Tibial nerve (tissue), 4 donors: Measurements from ENCODE around the gene ATP1A2. TPM values are rescaled to one million over a fixed set of nuclear protein-coding genes. Genes with fewer than 3 reads are reported as not detected.

Experiments
- DNase-seq, 2 donors: peaks; one replicate each; pipeline ENCODE4 v3.0.0-alpha.2; 2019; ENCODE audit warnings: low spot score in 2 of 2
- H3K27ac ChIP-seq, 4 donors: fragments of 200-600 bp; sonication (generic) in 3 of 4; one replicate each; pipeline ENCODE4 v1.5.1; 2017 to 2019; ENCODE audit warnings: mild to moderate bottlenecking in 1 of 4
- H3K27me3 ChIP-seq, 2 donors: fragments of 200-600 bp; sonication (generic) in 1 of 2; one replicate each; pipeline versions ENCODE4 v1.5.1 to v1.6.0; 2017 to 2019
- H3K36me3 ChIP-seq, 3 donors: fragments of 200-600 bp; sonication (generic); one replicate each; pipeline ENCODE4 v1.5.1; 2018 to 2019
- H3K4me1 ChIP-seq, 4 donors: fragments of 200-600 bp; sonication (generic) in 3 of 4; one replicate each; pipeline ENCODE4 v1.5.1; 2017 to 2019
- H3K4me3 ChIP-seq, 4 donors: fragments of 200-600 bp; sonication (generic) in 3 of 4; one replicate each; pipeline ENCODE4 v1.5.1; 2017 to 2019; ENCODE audit warnings: mild to moderate bottlenecking in 1 of 4, moderate library complexity in 1 of 4
- H3K9me3 ChIP-seq, 4 donors: fragments of 200-600 bp; sonication (generic) in 3 of 4; one replicate each; pipeline ENCODE4 v1.5.1; 2017 to 2019
- EP300 ChIP-seq, 2 donors: sonication (generic); formaldehyde crosslinking; IDR thresholded peaks; one replicate each; pipeline ENCODE4 v1.6.1; 2017; ENCODE audit warnings: antibody characterized with exemption in 2 of 2, mild to moderate bottlenecking in 1 of 2
- POLR2A ChIP-seq, 2 donors: fragments of 450-650 bp; IDR thresholded peaks; one replicate each; pipeline ENCODE4 v1.6.1; 2017; ENCODE audit warnings: antibody characterized with exemption in 2 of 2, mild to moderate bottlenecking in 2 of 2, moderate library complexity in 2 of 2
- WGBS, 2 donors: methylation state at CpG; one replicate each; pipeline ENCODE4 v1.1.5; 2018; 5-methylcytosine and 5-hydroxymethylcytosine counted together
- total RNA-seq, 4 donors: library from RNA; depleted of rRNA; stranded (reverse); fragments of >200 nt; gene quantifications; one replicate each; pipeline ENCODE4 v1.1.0, GENCODE V29; 2016
- TF ChIP-seq, protein P1 (sequence below), 5 experiments: fragments of 200-600 bp in 3 of 5; fragments of 450-650 bp in 2 of 5; sonication (generic) in 3 of 5; IDR thresholded peaks; one replicate each; pipeline ENCODE4 v1.5.1; 2016 to 2019; ENCODE audit warnings: antibody characterized with exemption in 5 of 5, mild to moderate bottlenecking in 3 of 5, moderate library complexity in 2 of 5

ATP1A2 gene
- total RNA-seq, 4 donors from 2014 or later = 173 to 211 (median 201) TPM

DNA sequence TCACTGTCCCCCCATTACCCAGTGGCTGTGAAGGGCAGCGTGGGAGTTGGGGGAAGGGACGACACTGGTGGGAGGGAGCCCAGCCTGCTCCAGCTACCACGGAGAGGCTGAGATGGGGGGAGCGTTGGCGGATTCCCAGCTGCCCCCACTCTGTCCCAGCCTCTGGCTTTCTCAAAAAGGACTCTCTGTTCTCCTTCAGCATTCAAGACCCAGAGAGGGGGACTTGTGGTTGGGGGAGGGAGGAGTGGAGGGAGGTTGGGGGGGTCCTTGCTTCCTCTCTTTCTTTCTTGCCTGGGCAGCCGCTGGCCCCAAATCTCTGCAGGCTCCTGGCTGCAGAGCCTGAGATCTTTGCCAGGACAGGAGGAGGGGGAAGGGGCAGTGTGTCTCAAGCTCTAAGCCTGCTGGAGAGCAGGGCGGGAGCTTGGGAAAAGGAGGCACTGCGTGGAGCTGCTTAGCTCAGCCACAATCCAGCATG lies 2.2 kb downstream of the ATP1A2 start:
- 19 to 22% methylated on average over 7 to 8 of the region's 8 CpGs for WGBS, 2 donors

DNA sequence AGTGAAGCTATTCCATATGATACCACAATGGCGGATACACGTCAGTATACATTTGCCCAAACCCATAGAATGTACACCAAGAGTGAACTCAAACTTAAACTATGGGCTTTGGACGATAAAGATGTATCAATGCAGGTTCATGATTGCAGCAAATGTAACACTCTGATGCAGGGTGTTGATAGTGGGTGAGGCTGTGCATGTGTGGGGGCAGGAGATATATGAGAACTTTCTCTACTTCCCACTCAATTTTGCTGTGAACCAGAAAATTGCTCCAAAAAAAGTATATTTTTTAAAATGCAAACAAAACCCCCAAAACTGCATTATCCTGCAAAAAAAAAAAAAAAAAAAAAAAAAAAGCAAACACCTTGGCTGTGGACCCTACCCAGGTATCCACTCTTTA lies 3.4 kb downstream of the ATP1A2 start:
- peak overlapping the region in 1 of 4 donors; percentile 58 for H3K4me3 ChIP-seq
- TF ChIP-seq, protein P1, sequence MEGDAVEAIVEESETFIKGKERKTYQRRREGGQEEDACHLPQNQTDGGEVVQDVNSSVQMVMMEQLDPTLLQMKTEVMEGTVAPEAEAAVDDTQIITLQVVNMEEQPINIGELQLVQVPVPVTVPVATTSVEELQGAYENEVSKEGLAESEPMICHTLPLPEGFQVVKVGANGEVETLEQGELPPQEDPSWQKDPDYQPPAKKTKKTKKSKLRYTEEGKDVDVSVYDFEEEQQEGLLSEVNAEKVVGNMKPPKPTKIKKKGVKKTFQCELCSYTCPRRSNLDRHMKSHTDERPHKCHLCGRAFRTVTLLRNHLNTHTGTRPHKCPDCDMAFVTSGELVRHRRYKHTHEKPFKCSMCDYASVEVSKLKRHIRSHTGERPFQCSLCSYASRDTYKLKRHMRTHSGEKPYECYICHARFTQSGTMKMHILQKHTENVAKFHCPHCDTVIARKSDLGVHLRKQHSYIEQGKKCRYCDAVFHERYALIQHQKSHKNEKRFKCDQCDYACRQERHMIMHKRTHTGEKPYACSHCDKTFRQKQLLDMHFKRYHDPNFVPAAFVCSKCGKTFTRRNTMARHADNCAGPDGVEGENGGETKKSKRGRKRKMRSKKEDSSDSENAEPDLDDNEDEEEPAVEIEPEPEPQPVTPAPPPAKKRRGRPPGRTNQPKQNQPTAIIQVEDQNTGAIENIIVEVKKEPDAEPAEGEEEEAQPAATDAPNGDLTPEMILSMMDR (IDR thresholded peaks at IDR 0.05) = no peak
- TF ChIP-seq EP300 (IDR thresholded peaks at IDR 0.05) (no peak), POLR2A (IDR thresholded peaks at IDR 0.05) (no peak)
- WGBS, 2 donors = 79 to 81% methylated on average over 3 of the region's 3 CpGs
- peaks cover 0 to 20% (median 0%) of the 10 kb centered on the region in 3 donors for H3K36me3 ChIP-seq
- H3K27ac ChIP-seq = peak overlapping the region in 3 of 4 donors; percentile 47 to 94 (median 84)
- peaks cover 0 to 67% (median 20%) of the 10 kb centered on the region in 4 donors for H3K4me1 ChIP-seq
- H3K9me3 ChIP-seq = no peaks in the 10 kb centered on the region
- H3K27me3 ChIP-seq = no peaks in the 10 kb centered on the region
- DNase-seq = no peak

More for the DNA sequence above, 2.2 kb downstream of the ATP1A2 start:
- DNase-seq = peak; percentile 35 to 41
- Histone ChIP-seq H3K9me3 (no peaks in the 10 kb centered on the region), H3K27me3 (no peaks in the 10 kb centered on the region), H3K27ac (peak overlapping the region; percentile 47 to 94 (median 80)), H3K36me3 (peaks cover 0 to 11% (median 0%) of the 10 kb centered on the region in 3 donors), H3K4me1 (peaks cover 0 to 66% (median 17%) of the 10 kb centered on the region in 4 donors), H3K4me3 (peak overlapping the region; percentile 36 to 58 (median 40))
- TF ChIP-seq, protein P1 (IDR thresholded peaks at IDR 0.05) = no peak
- no peak for TF ChIP-seq POLR2A (IDR thresholded peaks at IDR 0.05)
- TF ChIP-seq EP300 (IDR thresholded peaks at IDR 0.05) = peak in 1 of 2 donors; percentile 85

DNA sequence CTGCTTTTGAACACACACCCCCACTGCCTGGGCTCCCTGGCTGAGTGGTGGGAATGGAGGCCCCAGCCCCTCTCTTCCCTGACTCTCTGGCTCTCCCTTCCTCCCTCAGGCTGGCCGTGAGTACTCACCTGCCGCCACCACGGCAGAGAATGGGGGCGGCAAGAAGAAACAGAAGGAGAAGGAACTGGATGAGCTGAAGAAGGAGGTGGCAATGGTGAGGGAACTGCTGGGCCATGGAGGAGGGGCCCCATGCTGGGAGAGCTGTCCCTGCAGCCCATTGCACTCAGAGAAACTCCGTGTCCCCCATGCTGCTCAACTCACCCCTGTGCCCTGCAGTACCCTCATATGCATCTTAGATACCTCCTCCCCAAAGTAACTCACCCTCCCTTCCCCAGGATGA lies 5.2 kb downstream of the ATP1A2 start:
- no peak for DNase-seq
- peak overlapping the region; percentile 28 to 94 (median 57) for H3K27ac ChIP-seq

DNA sequence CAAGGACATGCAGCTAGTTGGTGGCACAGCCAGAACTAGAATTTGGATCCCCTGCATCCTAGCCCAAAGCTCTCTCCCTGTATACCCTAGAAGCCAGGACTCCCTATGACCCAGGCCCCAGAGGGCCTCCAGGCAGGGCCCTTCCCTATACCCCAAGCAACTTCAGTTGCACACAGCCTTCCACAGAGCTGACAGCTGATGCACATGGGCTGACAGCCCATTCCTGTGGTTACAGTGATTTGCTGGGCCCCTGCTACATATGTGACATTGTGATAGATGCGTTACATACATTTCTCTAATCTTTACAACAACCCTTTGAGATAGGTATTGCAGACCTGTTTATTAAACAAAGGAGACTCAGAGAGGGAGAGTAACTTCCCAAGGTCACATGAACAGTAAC lies 5.8 kb downstream of the ATP1A2 start:
- no peaks in the 10 kb centered on the region for H3K9me3 ChIP-seq
- DNase-seq = no peak
- peaks cover 0 to 75% (median 29%) of the 10 kb centered on the region in 4 donors for H3K4me1 ChIP-seq
- 86 to 100% methylated on average over 1 of the region's 1 CpG for WGBS, 2 donors
- TF ChIP-seq EP300 (IDR thresholded peaks at IDR 0.05) (no peak), POLR2A (IDR thresholded peaks at IDR 0.05) (no peak)
- TF ChIP-seq, protein P1 (IDR thresholded peaks at IDR 0.05) = no peak
- H3K4me3 ChIP-seq = no peak overlapping the region
- peaks cover 0 to 37% (median 0%) of the 10 kb centered on the region in 3 donors for H3K36me3 ChIP-seq
- no peaks in the 10 kb centered on the region for H3K27me3 ChIP-seq
- H3K27ac ChIP-seq = peak overlapping the region in 3 of 4 donors; percentile 0 to 94 (median 84)

More for the DNA sequence above, 5.2 kb downstream of the ATP1A2 start:
- TF ChIP-seq POLR2A (IDR thresholded peaks at IDR 0.05) (no peak), EP300 (IDR thresholded peaks at IDR 0.05) (no peak)
- TF ChIP-seq, protein P1 (IDR thresholded peaks at IDR 0.05) = no peak
- Histone ChIP-seq H3K27me3 (no peaks in the 10 kb centered on the region), H3K4me3 (no peak overlapping the region), H3K9me3 (no peaks in the 10 kb centered on the region), H3K4me1 (peaks cover 0 to 69% (median 29%) of the 10 kb centered on the region in 4 donors), H3K36me3 (peaks cover 0 to 33% (median 0%) of the 10 kb centered on the region in 3 donors)
- 73% methylated on average over 5 of the region's 5 CpGs for WGBS, 2 donors

DNA sequence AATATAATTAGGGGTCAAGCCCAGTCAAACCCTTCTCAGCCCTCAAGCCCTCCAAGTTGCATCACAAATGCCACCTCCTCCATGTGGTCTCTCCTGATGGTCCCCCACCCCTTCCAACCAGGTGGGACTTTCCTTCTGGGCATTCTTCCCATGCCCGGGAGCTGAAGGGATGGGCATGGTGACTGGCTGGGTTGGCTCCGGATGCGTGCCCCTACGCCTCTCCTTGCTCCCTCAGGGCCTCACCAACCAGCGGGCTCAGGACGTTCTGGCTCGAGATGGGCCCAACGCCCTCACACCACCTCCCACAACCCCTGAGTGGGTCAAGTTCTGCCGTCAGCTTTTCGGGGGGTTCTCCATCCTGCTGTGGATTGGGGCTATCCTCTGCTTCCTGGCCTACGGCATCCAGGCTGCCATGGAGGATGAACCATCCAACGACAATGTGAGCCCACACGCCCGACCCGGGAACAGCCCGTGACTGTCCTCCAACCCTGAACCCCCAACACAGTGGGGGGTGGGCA lies 7.5 kb downstream of the ATP1A2 start:
- Histone ChIP-seq H3K27me3 (no peaks in the 10 kb centered on the region), H3K27ac (peak overlapping the region in 2 of 4 donors; percentile 68 to 76), H3K36me3 (peaks cover 0 to 41% (median 0%) of the 10 kb centered on the region in 3 donors), H3K4me3 (no peak overlapping the region), H3K9me3 (no peaks in the 10 kb centered on the region), H3K4me1 (peaks cover 0 to 84% (median 29%) of the 10 kb centered on the region in 4 donors)
- no peak for DNase-seq
- WGBS, 2 donors = 66 to 76% methylated on average over 8 to 16 of the region's 16 CpGs
- TF ChIP-seq, protein P1 (IDR thresholded peaks at IDR 0.05) = no peak
- TF ChIP-seq EP300 (IDR thresholded peaks at IDR 0.05) = peak in 1 of 2 donors; percentile 6
- TF ChIP-seq POLR2A (IDR thresholded peaks at IDR 0.05) = no peak
